Parietal lobe (tissue), 2 donors: Measurements from ENCODE around the gene HHEX. TPM values are rescaled to one million over a fixed set of nuclear protein-coding genes. Genes with fewer than 3 reads are reported as not detected.

Experiments used
- small RNA-seq: library from RNA; depleted of rRNA; stranded (forward); fragments of <200 nt; gene quantifications from one replicate; pipeline ENCODE3, GENCODE V24; 2014; ENCODE audit warnings: low replicate concordance
- total RNA-seq: library from RNA; depleted of rRNA; stranded (reverse); fragments of >200 nt; gene quantifications from one replicate; pipeline ENCODE4 v1.2.3, GENCODE V29; 2014

Gene HHEX
- total RNA-seq = 0.63 TPM

GRCh38 chr10:92689663-92690210, at the start of gene HHEX:
TSS of gene HHEX (plus strand) at chr10:92689955. CDS start at chr10:92689987, 32 bp downstream.

Small RNA genes lying within 50 kb of the gene (small RNA-seq; reads per million reads assigned to genes)
- gene RF00019 (not detected), gene RN7SL644P (not detected)

Other genes starting within 250 kb of the HHEX start
- 26.3 TPM for gene IDE, start 115.9 kb upstream of the HHEX start, total RNA-seq
- gene KIF11, start 96.8 kb upstream of the HHEX start, total RNA-seq = 8.5 TPM
- gene EXOC6, start 158.6 kb downstream of the HHEX start, total RNA-seq = 76.1 TPM